A549 treated with DMSO at 1 μM for 4 hours (cell line): ENCODE data around the gene TAOK3. TPM values are rescaled to one million over a fixed set of nuclear protein-coding genes. Genes with fewer than 3 reads are reported as not detected.

ENCODE experiments used
- total RNA-seq: library from RNA; stranded (reverse); fragments of 200-300 nt; extraction: Qiagen RNA extraction; gene quantifications from 5 replicates; pipeline ENCODE4 v1.2.3, GENCODE V29; 2022; ENCODE audit warnings: low read depth

The TAOK3 gene
- total RNA-seq, result 8.1 to 14.3 TPM (median 10.3 TPM) in 5 replicates

DNA sequence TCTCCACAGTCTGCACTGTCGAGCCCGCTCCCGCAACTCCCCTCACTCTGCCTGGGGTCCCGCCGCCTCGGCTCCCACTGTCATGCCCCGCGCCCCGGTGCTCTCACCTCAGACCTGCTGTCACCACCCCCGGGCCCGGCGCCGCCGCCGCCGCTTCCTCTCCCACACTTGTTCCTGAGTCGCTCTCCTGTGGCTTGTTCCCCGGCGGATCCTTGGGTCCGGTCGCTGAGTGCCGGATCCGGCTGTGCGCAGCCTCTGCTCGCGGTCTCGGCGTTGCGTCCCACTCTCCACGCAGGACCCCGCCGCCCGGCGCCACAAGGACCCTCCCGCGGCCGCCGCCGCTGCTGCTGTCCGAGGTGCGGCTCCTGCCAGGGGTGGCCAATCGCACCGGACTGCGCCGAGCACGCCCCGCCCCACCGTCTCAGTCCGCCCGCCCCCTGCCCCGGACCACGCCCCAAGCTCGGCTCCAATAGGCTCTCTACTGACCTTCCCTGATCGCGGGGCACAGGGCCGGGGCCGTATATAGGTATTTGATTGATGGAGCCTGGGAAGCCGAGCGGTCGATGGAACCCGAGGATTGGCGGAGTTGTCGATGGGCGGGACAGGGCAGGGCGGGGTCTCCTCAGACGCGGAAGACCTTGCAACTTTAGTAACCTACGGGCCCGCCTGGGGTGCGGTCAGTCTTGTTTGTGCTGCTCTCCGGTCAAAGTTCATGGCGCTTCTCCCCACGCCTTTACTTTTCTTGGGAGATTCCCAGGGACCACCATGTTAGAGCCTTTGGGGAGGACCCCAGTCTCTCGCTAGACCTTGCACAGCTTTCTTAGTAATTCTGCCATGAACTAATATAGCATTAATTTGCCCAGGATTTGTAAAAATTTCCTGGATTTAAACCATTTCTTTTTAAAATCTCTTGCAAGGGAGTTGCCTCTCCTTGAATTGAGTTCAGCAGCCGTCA, at the start of gene TAOK3:
TAOK3 (minus strand) TSS at position 367 of the 955 bp plus-strand sequence. CDS start 117,340 bp downstream, outside the sequence.

GRCh38 chr12:118376089-118377020, 3.6 kb upstream of the TAOK3 start, which contains the start of gene SUDS3:
TSS of gene SUDS3 (plus strand) at chr12:118376555. CDS start at chr12:118376692, 137 bp downstream.

DNA sequence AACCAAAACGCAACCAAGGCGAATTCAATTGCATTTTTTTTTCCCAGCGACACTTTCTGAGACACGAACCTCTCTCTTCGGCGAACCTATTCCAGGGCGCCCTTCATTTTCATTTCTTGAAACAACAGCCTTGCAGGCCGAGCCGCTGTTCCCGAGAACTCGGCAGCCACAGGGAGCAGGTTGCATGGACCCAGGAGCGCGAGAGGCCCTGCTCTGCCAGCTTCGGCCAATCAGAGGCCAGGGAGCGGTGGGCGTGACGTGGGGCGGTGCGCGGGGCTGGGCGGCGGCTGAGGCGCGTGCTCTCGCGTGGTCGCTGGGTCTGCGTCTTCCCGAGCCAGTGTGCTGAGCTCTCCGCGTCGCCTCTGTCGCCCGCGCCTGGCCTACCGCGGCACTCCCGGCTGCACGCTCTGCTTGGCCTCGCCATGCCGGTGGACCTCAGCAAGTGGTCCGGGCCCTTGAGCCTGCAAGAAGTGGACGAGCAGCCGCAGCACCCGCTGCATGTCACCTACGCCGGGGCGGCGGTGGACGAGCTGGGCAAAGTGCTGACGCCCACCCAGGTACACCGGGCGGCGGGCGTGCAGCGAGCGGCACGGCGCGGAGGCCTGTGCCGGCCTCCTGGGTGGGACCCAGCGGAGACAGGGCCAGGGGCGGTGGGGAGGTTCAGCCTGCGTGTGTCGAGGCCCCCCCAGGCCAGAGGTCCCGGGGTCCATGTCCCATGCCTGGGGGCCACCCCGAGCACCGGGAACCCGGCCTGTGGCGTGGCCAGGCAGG, 236.7 kb downstream of the TAOK3 start, which contains the start of gene PEBP1:
PEBP1 (plus strand) TSS at position 337 of the 771 bp plus-strand sequence; CDS start at position 423, 86 bp downstream.

GRCh38 chr12:118103601-118104382, 268.9 kb downstream of the TAOK3 start, which contains the start of gene VSIG10:
TSS of gene VSIG10 (minus strand) at chr12:118104011. CDS start at chr12:118103671, 340 bp downstream.

Other genes starting within 250 kb of the TAOK3 start
- gene PEBP1, start 236.8 kb downstream of the TAOK3 start, total RNA-seq, result 237 to 296 TPM (median 267 TPM) in 5 replicates
- gene SUDS3, start 3.6 kb upstream of the TAOK3 start, total RNA-seq, result 14.1 to 19.2 TPM (median 18.0 TPM) in 5 replicates